ENCODE results near the gene NARF.

The NARF gene

GRCh38 chr17:82419540-82419939 lies 39.0 kb upstream of the NARF start:
- ATAC-seq (ENCODE audit: low read depth) (no peak), DNase-seq (ENCODE audit: low spot score in 2 of 2) (no peak)
- H3K27me3 Mint-ChIP-seq = no peaks in the 10 kb centered on the region
- H3K9me3 Mint-ChIP-seq = peaks cover 2% of the 10 kb centered on the region
- peaks cover 25% of the 10 kb centered on the region for H3K36me3 Mint-ChIP-seq
- H3K4me3 Mint-ChIP-seq = peak overlapping the region; percentile 80
- H3K27ac Mint-ChIP-seq = peak overlapping the region; percentile 11
- H3K4me1 Mint-ChIP-seq = peaks cover 10% of the 10 kb centered on the region

GRCh38 chr17:82424001-82424862 lies 34.3 kb upstream of the NARF start:
- DNase-seq (ENCODE audit: low spot score in 2 of 2) = peak in 1 of 2 donors; percentile 38
- ATAC-seq (ENCODE audit: low read depth) = peak; percentile 48
- Mint-ChIP-seq H3K4me3 (no peak overlapping the region), H3K27me3 (no peaks in the 10 kb centered on the region), H3K9me3 (peaks cover 2% of the 10 kb centered on the region), H3K36me3 (peaks cover 37% of the 10 kb centered on the region), H3K4me1 (peaks cover 16% of the 10 kb centered on the region), H3K27ac (no peak overlapping the region)

GRCh38 chr17:82424863-82425159 lies 33.7 kb upstream of the NARF start:
- H3K4me3 Mint-ChIP-seq = no peak overlapping the region
- peaks cover 19% of the 10 kb centered on the region for H3K4me1 Mint-ChIP-seq
- H3K36me3 Mint-ChIP-seq = peaks cover 41% of the 10 kb centered on the region
- H3K27ac Mint-ChIP-seq = no peak overlapping the region
- no peaks in the 10 kb centered on the region for H3K27me3 Mint-ChIP-seq
- H3K9me3 Mint-ChIP-seq = peaks cover 2% of the 10 kb centered on the region
- ATAC-seq (ENCODE audit: low read depth) = no peak
- DNase-seq (ENCODE audit: low spot score in 2 of 2) = no peak

- H3K27me3 Mint-ChIP-seq = no peaks in the 10 kb centered on the region
- H3K9me3 Mint-ChIP-seq = no peaks in the 10 kb centered on the region
- H3K36me3 Mint-ChIP-seq = peaks cover 22% of the 10 kb centered on the region
- no peak for ATAC-seq (ENCODE audit: low read depth)
- peak overlapping the region; percentile 91 for H3K4me3 Mint-ChIP-seq
- DNase-seq (ENCODE audit: low spot score in 2 of 2) = no peak
- no peak overlapping the region for H3K27ac Mint-ChIP-seq
- H3K4me1 Mint-ChIP-seq = peaks cover 21% of the 10 kb centered on the region
Measured at GRCh38 chr17:82428546-82428945, 30.0 kb upstream of the NARF start.

GRCh38 chr17:82429824-82430223 lies 28.7 kb upstream of the NARF start:
- peak; percentile 32 for ATAC-seq (ENCODE audit: low read depth)
- peak overlapping the region; percentile 91 for H3K4me3 Mint-ChIP-seq

GRCh38 chr17:82432017-82432416 lies 26.5 kb upstream of the NARF start:
- H3K27me3 Mint-ChIP-seq = no peaks in the 10 kb centered on the region

More at GRCh38 chr17:82429824-82430223, 28.7 kb upstream of the NARF start:
- H3K4me1 Mint-ChIP-seq = peaks cover 22% of the 10 kb centered on the region
- peak overlapping the region; percentile 91 for H3K27ac Mint-ChIP-seq
- DNase-seq (ENCODE audit: low spot score in 2 of 2) = no peak
- H3K36me3 Mint-ChIP-seq = peaks cover 21% of the 10 kb centered on the region
- no peaks in the 10 kb centered on the region for H3K27me3 Mint-ChIP-seq
- no peaks in the 10 kb centered on the region for H3K9me3 Mint-ChIP-seq

GRCh38 chr17:82433560-82434215 lies 24.9 kb upstream of the NARF start:
- peak overlapping the region; percentile 21 for H3K4me3 Mint-ChIP-seq
- H3K27me3 Mint-ChIP-seq = no peaks in the 10 kb centered on the region
- no peaks in the 10 kb centered on the region for H3K9me3 Mint-ChIP-seq
- DNase-seq (ENCODE audit: low spot score in 2 of 2) = no peak
- no peak overlapping the region for H3K27ac Mint-ChIP-seq
- H3K4me1 Mint-ChIP-seq = peaks cover 19% of the 10 kb centered on the region
- peaks cover 11% of the 10 kb centered on the region for H3K36me3 Mint-ChIP-seq
- ATAC-seq (ENCODE audit: low read depth) = no peak

More at GRCh38 chr17:82432017-82432416, 26.5 kb upstream of the NARF start:
- Mint-ChIP-seq H3K9me3 (no peaks in the 10 kb centered on the region), H3K4me1 (peaks cover 21% of the 10 kb centered on the region), H3K4me3 (no peak overlapping the region), H3K27ac (no peak overlapping the region), H3K36me3 (peaks cover 13% of the 10 kb centered on the region)
- ATAC-seq (ENCODE audit: low read depth) (no peak), DNase-seq (ENCODE audit: low spot score in 2 of 2) (no peak)

- H3K36me3 Mint-ChIP-seq = peaks cover 11% of the 10 kb centered on the region
- H3K9me3 Mint-ChIP-seq = no peaks in the 10 kb centered on the region
- H3K4me1 Mint-ChIP-seq = peaks cover 18% of the 10 kb centered on the region
- H3K27me3 Mint-ChIP-seq = no peaks in the 10 kb centered on the region
- peak overlapping the region; percentile 75 for H3K4me3 Mint-ChIP-seq
- DNase-seq (ENCODE audit: low spot score in 2 of 2) (peak in 1 of 2 donors; percentile 31), ATAC-seq (ENCODE audit: low read depth) (peak; percentile 89)
- H3K27ac Mint-ChIP-seq = no peak overlapping the region
Measured at GRCh38 chr17:82434216-82434565, 24.4 kb upstream of the NARF start.

GRCh38 chr17:82435103-82435502 lies 23.4 kb upstream of the NARF start:
- DNase-seq (ENCODE audit: low spot score in 2 of 2) = no peak
- Mint-ChIP-seq H3K27me3 (no peaks in the 10 kb centered on the region), H3K36me3 (peaks cover 3% of the 10 kb centered on the region), H3K4me3 (no peak overlapping the region), H3K27ac (no peak overlapping the region), H3K9me3 (no peaks in the 10 kb centered on the region), H3K4me1 (peaks cover 11% of the 10 kb centered on the region)
- ATAC-seq (ENCODE audit: low read depth) = no peak

GRCh38 chr17:82435601-82436583 lies 22.6 kb upstream of the NARF start:
- Mint-ChIP-seq H3K36me3 (peaks cover 1% of the 10 kb centered on the region), H3K4me3 (no peak overlapping the region), H3K4me1 (peaks cover 17% of the 10 kb centered on the region), H3K27ac (no peak overlapping the region), H3K27me3 (no peaks in the 10 kb centered on the region), H3K9me3 (no peaks in the 10 kb centered on the region)
- no peak for ATAC-seq (ENCODE audit: low read depth)
- no peak for DNase-seq (ENCODE audit: low spot score in 2 of 2)

GRCh38 chr17:82436601-82437324 lies 21.8 kb upstream of the NARF start:
- Mint-ChIP-seq H3K36me3 (peaks cover 1% of the 10 kb centered on the region), H3K4me3 (no peak overlapping the region), H3K27me3 (no peaks in the 10 kb centered on the region), H3K27ac (no peak overlapping the region), H3K4me1 (peaks cover 26% of the 10 kb centered on the region), H3K9me3 (no peaks in the 10 kb centered on the region)
- no peak for DNase-seq (ENCODE audit: low spot score in 2 of 2)
- no peak for ATAC-seq (ENCODE audit: low read depth)

- no peak overlapping the region for H3K27ac Mint-ChIP-seq
- no peak overlapping the region for H3K4me3 Mint-ChIP-seq
- DNase-seq (ENCODE audit: low spot score in 2 of 2) = no peak
- H3K27me3 Mint-ChIP-seq = no peaks in the 10 kb centered on the region
- peaks cover 1% of the 10 kb centered on the region for H3K36me3 Mint-ChIP-seq
- ATAC-seq (ENCODE audit: low read depth) = no peak
- H3K9me3 Mint-ChIP-seq = no peaks in the 10 kb centered on the region
- H3K4me1 Mint-ChIP-seq = peaks cover 26% of the 10 kb centered on the region
Measured at GRCh38 chr17:82437325-82437668, 21.2 kb upstream of the NARF start.

GRCh38 chr17:82438401-82439193 lies 19.9 kb upstream of the NARF start:
- H3K27ac Mint-ChIP-seq = no peak overlapping the region
- DNase-seq (ENCODE audit: low spot score in 2 of 2) = no peak
- no peaks in the 10 kb centered on the region for H3K9me3 Mint-ChIP-seq
- H3K4me1 Mint-ChIP-seq = peaks cover 29% of the 10 kb centered on the region
- H3K27me3 Mint-ChIP-seq = no peaks in the 10 kb centered on the region
- H3K36me3 Mint-ChIP-seq = peaks cover 5% of the 10 kb centered on the region
- no peak overlapping the region for H3K4me3 Mint-ChIP-seq
- no peak for ATAC-seq (ENCODE audit: low read depth)
